ENCODE measurements around the gene ARTN.

GRCh38 chr1:43951021-43951985, 17.7 kb downstream of the ARTN start:
- TF ChIP-seq CTCF (conservative IDR thresholded peaks at IDR 0.05), result no peak
- no peak for TF ChIP-seq ZFX (IDR thresholded peaks at IDR 0.05)
